GM12873 (cell line): ENCODE data around the gene OR1J2.

Source experiments
- CTCF ChIP-seq: IDR thresholded peaks from 2 replicates; pipeline ENCODE4 v1.5.1; 2012; ENCODE audit warnings: low read depth, mild to moderate bottlenecking, moderate library complexity, low read length, control low read depth; ENCODE audit not compliant: insufficient read depth; ENCODE audit errors: missing control alignments

OR1J2 gene

GRCh38 chr9:122519376-122519775 lies 8.8 kb downstream of the OR1J2 start:
- TF ChIP-seq CTCF: no peak

GRCh38 chr9:122526602-122527001 lies 16.0 kb downstream of the OR1J2 start:
- no peak for TF ChIP-seq CTCF

- TF ChIP-seq CTCF: no peak
Measured at GRCh38 chr9:122527193-122527592, 16.6 kb downstream of the OR1J2 start, which contains the start of gene OR1N1. TSS of gene OR1N1 (minus strand) at chr9:122527293. CDS start at chr9:122527293, 0 bp downstream.

- no peak for TF ChIP-seq CTCF
Measured at GRCh38 chr9:122536134-122536533, 25.5 kb downstream of the OR1J2 start.

- no peak for TF ChIP-seq CTCF
Measured at GRCh38 chr9:122538757-122539156, 28.2 kb downstream of the OR1J2 start.

- TF ChIP-seq CTCF: no peak
Measured at GRCh38 chr9:122546196-122546595, 35.6 kb downstream of the OR1J2 start.

- no peak for TF ChIP-seq CTCF
Measured at GRCh38 chr9:122551371-122551770, 40.8 kb downstream of the OR1J2 start.
